ENCODE results near the gene TRIM49C.
"Not testable (repeated sequence)": the region's sequence is repeated elsewhere in the genome, so short reads cannot be mapped to it uniquely, and the experiment has no call there.

TRIM49C gene, protein sequence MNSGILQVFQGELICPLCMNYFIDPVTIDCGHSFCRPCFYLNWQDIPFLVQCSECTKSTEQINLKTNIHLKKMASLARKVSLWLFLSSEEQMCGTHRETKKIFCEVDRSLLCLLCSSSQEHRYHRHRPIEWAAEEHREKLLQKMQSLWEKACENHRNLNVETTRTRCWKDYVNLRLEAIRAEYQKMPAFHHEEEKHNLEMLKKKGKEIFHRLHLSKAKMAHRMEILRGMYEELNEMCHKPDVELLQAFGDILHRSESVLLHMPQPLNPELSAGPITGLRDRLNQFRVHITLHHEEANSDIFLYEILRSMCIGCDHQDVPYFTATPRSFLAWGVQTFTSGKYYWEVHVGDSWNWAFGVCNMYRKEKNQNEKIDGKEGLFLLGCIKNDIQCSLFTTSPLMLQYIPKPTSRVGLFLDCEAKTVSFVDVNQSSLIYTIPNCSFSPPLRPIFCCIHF

DNA sequence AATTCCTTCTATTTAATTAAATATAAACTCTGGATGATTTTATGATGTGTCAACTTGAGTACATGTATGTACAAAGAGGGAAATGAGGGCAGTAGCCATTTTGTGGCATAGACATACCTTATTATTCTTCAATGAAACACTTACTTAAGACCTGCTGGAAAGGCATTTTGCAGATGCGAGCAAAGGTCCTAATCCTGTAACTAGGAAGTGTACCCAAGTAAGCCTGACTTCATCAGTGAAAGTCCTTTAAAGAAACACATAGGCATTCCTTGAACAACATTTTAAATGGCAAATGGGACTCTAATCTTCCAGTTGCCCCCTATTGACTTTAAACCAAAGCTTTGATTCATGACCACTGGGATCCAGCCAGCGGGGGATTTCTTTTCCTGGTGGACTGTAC, at the start of gene TRIM49C:
Gene TRIM49C (plus strand): TSS at position 301 of the 400 bp plus-strand sequence. CDS start 4,106 bp downstream, outside the sequence.
- not testable (repeated sequence) for DNase-seq (ENCODE audit: low read depth); H3K4me3 ChIP-seq (ENCODE audit: low read depth, low read length)

DNA sequence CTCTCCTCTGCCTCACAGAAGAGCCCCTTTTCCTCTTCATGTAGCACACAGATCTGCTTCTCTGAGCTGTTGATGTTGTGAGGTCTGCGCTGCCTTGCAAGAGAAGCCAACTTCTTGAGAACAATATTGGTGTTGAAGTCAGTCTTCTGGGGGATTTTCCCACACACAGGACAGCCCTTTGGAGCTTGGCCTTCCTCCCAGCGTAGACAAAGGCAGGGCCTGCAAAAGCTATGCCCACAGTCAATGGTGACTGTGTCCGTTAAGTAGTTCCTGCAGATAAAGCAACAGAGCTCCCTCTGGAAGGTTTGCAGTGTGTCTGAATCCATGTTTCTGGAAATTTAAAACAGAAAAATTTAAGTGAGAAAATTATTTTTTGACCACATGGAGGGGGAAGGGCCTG, 6.7 kb upstream of the TRIM49C start:
- DNase-seq (ENCODE audit: low read depth); H3K4me3 ChIP-seq (ENCODE audit: low read depth, low read length): not testable (repeated sequence)

DNA sequence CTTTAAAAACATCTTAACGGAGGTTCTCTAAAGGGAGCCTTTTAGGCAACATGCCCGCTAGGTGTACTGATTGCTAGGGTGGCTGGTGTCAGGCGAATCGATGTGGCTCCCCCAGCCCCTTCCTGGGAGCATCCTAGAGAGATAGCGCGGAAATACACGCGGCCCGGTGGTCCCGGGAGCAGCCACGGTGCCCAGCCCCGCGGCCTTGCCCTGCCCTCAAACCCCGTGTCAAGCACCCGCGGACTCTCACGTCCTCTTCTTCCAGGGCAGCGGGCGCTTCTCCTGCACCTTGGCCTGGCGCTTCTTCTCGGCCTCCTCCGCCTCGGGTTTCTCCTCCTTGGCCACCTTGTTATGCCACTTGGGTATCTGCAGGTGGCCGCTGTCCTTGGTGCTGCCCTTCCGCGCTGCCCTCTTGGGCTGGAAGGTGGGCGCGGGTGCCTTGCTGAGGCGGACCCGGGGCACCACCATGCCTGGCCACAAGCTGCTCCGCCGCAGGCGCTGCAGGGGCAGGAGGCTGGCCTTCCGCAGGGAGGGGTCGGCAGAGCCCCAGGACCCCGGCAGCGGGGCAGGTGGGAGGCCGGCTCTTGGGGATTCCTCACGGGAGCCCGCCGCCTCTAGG, 20.8 kb downstream of the TRIM49C start:
- DNase-seq (ENCODE audit: low read depth); H3K4me3 ChIP-seq (ENCODE audit: low read depth, low read length): not testable (repeated sequence)

DNA sequence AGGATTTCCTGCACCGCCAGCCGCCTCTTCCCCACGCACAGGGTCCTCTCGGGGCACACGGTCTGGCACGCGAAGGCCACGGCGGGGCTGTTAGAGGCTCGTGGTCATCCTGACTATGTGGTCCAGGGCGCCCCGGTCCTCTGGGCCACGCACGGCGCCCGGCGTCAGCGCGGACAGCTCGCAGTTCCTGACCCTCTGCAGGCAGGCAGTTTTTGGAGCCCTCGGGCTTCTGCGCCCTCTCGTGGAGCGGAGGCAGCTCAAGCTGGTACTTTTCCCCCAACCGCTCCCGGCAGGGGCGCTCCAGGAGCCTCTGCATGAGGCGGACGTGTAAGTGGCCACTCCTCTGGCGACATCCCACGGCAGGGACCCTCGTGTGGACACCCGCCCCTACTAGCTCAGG, 21.4 kb downstream of the TRIM49C start:
- not testable (repeated sequence) for DNase-seq (ENCODE audit: low read depth); H3K4me3 ChIP-seq (ENCODE audit: low read depth, low read length)

DNA sequence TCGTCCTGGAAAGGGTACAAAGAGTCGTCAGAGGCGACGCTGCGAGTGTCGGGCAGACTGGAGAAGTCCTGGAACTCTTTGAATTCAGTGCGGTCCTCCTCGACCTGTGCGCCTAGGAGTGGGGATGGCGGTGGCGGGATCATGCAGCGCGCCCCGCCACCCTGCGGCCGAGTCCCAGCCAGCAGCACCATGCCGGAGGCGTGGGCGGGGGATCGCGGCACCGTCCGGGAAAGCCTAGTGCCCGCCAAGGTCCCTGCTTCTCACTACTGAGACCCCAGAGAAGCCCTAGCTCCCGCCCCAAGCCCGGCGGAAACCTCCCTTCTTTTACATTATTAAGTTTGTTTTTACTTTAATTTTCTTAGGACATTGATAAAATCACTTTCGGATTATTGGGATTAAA, 22.6 kb downstream of the TRIM49C start:
- not testable (repeated sequence) for H3K4me3 ChIP-seq (ENCODE audit: low read depth, low read length); DNase-seq (ENCODE audit: low read depth)

DNA sequence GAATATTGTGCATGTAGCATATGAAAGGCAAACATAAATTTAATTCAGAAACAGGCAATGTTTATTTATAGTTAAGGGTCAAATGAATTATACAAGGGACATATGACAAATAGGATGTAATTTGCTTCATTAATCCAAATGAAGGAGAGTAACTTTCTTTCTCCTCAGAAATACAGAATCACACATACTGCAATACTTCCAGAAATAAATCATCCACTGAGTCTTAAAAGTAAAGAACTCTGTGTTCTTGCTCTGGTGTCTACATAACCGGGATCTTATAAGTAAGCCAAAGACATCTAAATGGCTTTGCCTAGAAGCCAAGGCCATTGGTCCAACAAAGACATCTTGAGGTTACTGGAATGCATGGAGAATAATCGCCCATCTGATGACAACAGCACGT, 54.7 kb downstream of the TRIM49C start, which contains the start of gene UBTFL1:
Gene UBTFL1 (plus strand): TSS at position 301 of the 400 bp plus-strand sequence. CDS start 0 bp downstream, at position 301.
- H3K4me3 ChIP-seq (ENCODE audit: low read depth, low read length); DNase-seq (ENCODE audit: low read depth): not testable (repeated sequence)

DNA sequence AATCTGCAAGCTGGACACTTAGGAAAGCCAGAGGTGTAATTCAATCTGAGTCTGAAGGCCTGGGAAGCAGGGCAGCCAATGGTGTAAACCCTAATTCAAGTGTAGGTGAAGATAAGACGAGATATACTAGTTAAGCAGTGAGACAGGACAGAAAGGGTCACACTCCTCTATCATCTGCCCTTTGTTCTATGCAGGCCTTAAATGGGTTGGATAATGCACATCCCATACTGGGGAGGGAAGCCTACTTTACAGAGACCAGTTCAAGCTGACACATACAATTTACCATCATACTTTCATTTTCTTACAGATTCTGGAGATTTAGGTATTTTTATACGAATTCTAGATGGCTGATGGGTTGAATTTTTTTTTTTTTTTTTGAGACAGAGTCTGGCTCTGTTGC, 57.8 kb downstream of the TRIM49C start:
- not testable (repeated sequence) for H3K4me3 ChIP-seq (ENCODE audit: low read depth, low read length)

More for the DNA sequence above, 57.8 kb downstream of the TRIM49C start:
- DNase-seq (ENCODE audit: low read depth): not testable (repeated sequence)

All from GM12865 (cell line).